ENCODE results near the gene TCN1.

GRCh38 chr11:59859673-59860072 is 6.6 kb downstream of the TCN1 start:
- TF ChIP-seq, protein P1, sequence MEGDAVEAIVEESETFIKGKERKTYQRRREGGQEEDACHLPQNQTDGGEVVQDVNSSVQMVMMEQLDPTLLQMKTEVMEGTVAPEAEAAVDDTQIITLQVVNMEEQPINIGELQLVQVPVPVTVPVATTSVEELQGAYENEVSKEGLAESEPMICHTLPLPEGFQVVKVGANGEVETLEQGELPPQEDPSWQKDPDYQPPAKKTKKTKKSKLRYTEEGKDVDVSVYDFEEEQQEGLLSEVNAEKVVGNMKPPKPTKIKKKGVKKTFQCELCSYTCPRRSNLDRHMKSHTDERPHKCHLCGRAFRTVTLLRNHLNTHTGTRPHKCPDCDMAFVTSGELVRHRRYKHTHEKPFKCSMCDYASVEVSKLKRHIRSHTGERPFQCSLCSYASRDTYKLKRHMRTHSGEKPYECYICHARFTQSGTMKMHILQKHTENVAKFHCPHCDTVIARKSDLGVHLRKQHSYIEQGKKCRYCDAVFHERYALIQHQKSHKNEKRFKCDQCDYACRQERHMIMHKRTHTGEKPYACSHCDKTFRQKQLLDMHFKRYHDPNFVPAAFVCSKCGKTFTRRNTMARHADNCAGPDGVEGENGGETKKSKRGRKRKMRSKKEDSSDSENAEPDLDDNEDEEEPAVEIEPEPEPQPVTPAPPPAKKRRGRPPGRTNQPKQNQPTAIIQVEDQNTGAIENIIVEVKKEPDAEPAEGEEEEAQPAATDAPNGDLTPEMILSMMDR (IDR thresholded peaks at IDR 0.05): no peak
- TF ChIP-seq POLR2A (IDR thresholded peaks at IDR 0.05) (no peak), POLR2AphosphoS5 (IDR thresholded peaks at IDR 0.05) (no peak), EP300 (IDR thresholded peaks at IDR 0.05) (no peak)

Measured in suprapubic skin (tissue), 4 donors.